NCI-H774 (cell line): Measurements from ENCODE around the gene SCG3.

Source experiments
- DNase-seq: peaks from one replicate; lab custom pipeline; 2025; lab: John Stamatoyannopoulos, UW

Gene SCG3

DNA sequence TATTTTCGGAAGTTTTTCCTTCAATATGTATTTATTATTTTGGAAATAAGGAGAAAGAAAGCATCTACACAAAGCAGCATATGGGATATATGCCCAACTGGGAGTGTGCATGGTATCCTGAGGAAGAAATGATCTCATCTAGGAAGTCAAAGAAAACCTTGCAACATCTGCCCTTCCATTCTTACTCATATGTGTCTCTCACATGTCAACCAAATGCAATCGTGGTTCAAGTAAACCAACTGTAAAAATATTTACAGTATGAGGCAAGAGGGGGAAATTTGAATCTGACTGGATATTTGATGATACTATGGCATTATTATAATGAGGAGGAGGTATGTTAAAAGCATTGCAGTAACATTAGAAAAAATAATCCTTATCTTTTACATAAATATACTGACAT, 3.2 kb upstream of the SCG3 start:
- DNase-seq = no peak

DNA sequence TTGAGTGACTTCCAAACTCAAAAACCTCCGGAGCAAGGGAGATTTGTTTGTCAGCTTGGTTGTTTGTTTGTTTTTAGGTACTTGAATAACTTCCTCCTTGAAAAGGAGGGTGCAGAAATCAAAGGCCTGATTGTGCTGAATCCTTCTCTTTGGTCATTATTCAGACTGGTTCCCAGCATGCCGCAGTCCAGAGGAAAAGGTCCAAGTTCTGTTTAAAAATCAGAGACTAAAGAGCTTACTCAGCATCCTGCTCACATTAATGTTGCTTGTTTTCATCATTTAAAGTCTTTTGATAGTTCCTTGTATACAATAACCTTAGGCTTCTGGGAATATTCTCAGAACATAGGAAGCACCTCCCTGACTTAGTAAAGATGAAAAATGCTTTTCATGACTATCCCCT, 982 bp upstream of the SCG3 start:
- DNase-seq = no peak

DNA sequence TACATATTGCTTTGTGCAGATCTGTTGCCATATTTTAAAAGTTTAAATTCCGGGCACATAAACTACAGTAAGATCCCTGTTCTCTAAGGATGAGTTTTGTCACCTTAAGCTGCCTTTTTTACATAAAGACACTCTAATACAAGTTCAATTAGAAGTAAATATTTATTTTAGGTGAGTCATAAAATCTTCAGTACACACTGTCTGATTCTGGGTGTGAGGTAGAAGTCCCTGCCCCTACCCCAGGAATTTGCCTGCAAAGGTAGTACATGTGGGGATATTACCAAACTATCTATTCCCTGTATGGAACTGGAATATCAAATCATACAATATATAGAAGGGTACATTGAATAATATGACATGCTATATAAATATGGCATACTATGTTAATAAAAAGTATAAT, 6.3 kb downstream of the SCG3 start:
- no peak for DNase-seq

DNA sequence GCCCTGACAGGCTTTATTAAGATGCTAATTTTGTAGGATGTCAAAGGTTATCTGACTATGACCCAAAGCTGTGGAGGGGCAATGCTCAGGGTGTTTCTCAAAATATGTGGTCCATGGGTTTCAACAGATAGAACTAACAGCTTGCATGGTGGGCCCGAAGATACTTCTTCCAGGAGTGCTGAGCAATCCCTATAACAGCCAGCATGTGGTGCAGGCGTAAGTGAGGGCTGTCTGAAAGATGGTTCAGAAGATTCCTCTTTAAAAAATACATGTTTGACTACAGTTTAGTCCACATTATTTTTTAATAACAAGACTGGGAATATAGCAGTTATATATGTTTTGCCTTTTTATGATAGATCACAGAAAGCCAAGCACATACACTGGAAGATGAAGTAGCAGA, 7.6 kb downstream of the SCG3 start:
- DNase-seq = no peak

DNA sequence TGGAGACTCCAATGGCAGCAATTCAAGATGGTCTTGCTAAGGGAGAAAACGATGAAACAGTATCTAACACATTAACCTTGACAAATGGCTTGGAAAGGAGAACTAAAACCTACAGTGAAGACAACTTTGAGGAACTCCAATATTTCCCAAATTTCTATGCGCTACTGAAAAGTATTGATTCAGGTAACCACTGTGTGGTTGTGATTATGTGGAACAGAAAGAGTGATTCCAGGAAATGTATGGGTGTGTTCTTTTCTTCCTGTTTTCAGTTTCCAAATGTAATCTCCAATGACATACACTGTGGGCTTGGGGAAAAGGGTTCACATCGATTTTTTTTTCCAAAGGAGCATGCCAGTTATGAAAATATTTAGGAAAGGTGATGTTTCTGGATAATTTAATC, 10.9 kb downstream of the SCG3 start:
- no peak for DNase-seq

DNA sequence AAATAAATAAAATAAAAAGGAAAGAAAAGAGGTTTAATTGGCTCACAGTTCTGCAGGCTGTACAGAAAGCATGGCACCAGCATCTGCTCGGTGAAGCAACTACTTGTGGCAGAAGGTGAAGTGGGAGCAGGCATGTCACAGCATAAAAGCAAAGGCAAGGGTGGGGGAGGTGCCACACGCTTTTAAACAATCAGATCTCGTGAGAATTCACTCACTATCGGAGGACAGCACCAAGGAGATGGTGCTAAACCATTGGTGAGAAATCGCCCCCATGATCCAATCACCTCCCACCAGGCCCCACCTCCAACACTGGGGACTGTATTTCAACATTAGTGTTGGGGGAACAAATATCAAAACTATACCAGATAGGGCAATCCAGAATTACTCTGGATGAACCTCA, 15.3 kb downstream of the SCG3 start:
- no peak for DNase-seq

DNA sequence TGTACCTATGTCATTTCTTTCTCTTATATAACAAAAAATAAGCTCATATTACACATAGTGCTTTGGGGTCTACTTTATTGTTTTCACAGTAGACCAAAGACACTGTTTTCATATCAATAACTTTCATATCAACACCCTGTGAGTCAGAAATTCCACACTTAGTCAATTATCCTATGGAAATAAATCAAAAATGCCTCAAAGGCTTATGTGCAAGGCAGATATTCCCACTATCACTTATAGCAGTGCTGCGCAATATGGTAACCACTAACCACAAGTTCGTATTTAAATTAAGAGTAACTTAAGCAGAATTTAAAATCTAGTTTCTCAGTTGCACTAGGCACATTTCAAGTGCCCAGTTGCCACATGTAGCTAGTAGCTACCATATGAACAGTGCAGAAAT, 15.9 kb downstream of the SCG3 start:
- no peak for DNase-seq

DNA sequence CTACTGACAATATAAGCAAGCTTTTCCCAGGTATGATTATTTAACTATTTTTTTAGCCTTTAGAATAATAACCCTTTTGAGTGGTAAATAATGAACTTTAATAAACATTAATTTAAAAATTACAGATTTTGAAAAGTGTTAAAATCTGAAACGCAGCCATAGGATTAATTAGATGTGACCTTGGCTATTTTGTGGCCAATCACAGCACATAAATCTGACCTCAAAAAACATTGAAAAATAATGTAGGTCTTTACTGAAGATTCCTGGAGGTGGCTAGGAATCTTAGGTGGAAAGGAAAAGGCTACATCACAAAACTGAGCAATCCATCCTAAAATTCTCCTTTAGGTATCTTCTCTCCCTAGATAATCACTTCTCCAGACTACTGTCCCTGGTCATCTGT, 18.1 kb downstream of the SCG3 start:
- DNase-seq = no peak

DNA sequence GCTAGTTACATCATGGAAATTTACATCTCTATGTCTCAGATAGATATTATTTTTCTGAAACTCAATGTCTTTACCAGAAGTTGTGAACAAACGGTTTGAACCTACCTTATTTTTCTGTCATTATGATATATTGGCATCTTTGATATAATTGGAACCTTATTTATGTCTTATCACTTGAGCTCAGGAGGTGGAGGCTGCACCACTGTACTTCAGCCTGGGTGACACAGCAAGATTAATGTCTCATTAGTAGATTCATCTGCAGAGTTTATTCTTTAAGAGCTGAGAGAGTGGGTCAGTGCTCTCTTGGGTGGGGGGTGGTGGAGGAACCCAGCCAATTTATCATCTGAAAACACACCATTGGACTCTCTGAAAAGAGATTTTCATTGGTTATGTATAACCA, 21.4 kb downstream of the SCG3 start:
- no peak for DNase-seq

DNA sequence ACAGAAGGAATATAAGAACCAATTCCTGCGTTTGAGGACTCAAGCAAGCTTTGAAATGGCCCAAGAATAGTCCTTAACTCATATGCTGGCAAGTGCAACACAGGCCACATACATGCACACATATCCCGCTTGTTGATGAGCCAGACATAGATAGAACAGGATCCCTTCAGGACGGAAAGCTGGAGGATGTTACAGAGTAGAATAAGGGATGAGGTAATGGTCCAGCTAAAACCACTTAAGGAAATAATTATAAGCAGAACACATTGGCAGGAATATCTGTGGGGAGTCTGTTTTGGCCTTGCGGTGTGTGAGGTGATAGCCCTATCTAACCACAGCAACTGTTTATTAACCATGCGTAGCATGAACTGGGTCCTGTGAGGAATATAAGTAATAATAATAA, 25.0 kb downstream of the SCG3 start:
- no peak for DNase-seq

DNA sequence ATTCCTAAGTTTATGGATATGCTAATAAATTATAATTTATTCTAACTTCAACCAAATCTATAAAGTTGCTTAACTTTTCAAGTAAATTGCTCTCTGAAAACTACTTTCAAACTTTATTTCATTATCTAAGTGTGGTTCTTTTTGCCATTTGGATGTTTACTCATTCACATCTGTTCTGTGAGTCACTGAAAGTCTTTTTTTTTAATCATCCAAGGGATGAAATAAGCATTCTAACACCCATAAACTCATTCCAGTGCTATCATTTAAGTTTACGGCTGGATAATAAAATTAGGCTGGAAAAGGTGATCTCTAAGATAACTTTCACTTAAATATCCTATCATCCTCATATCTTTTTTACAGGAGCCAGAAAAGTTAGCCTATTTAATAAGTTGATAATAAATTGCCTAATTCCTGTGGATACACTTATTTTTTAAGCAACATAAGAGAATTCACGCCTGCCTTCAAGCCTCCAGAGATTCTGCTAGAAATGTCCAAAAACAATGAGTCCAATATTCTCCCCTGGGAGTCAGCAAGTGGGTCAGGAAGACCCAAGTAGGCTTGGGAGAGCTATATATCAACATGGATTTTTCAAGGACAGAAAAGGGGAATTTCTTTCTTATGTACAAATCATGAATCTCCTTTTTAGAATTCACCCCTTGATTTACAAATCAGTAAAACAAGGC, 25.8 kb downstream of the SCG3 start:
- DNase-seq = no peak

DNA sequence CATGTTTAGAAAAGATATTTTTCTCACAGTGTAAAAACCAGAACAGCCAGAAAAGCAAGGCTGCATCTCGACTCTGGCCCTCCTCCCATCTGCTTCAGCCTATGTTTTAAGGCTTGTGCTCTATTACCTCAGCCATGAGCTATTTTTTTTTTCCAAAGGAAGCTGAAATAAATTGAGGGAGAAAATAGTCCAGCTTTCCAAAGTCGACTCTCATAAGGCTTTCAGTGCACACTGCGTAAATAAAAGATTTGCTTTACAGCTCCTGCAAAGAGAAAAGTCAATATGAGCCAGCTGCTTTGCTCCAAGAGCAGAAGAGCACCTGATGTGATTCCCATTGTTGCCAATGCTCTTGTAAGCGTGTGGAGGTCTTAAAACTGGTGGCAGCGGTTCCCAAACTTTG, 26.7 kb downstream of the SCG3 start:
- peak; percentile 81 for DNase-seq

DNA sequence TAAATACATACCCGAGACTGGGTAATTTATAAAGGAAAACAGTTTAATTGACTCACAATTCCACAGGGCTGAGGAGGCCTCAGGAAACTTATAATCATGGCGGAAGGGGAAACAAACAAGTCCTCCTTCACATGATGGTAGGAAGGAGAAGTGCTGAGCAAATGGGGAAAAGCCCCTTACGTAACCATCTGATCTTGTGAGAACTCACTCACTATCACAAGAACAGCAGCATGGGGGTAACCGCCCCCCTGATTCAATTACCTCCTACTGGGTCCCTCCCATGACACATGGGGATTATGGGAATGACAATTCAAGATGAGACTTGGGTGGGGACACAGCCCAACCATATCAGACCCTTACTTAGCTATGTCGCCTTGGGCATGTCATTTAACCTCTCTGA, 27.7 kb downstream of the SCG3 start:
- DNase-seq = no peak

DNA sequence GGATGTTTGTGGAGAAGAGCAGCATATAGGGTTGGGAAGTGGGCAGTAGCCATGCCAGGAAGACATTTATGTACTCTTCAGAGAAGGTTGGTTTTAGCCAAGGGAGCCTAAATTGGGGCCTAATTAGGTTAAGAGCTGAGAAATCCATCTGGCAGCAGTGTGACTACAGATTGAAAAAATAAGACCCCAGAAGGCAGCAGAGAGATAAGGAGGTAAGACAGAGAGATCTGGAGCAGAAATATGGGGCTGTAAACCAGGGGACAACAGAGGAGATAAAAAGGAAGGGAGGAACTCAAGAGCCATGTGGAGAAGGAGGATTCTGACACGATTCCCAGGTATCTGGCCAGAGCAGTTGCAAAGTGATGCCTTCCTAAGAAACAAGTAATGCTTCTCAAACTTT, 32.9 kb downstream of the SCG3 start:
- DNase-seq = no peak

DNA sequence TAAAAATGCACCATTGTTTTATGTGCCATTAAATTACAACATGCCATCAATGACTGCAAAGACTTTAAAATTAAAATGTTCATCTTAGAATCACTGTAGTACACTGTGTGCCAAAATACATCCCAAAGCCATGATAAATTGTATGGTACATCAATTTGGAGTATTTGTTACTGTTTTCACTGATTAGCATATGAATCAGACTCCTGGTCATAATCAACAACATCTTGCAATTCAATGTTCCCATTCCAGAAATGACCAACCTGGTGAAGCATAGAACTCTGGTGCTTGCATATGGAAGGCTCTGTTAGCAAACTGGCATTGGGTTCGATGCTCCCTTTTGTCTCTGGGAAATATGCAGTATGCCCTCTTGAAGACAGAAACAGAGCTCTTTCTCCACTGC, 33.6 kb downstream of the SCG3 start:
- DNase-seq = no peak

DNA sequence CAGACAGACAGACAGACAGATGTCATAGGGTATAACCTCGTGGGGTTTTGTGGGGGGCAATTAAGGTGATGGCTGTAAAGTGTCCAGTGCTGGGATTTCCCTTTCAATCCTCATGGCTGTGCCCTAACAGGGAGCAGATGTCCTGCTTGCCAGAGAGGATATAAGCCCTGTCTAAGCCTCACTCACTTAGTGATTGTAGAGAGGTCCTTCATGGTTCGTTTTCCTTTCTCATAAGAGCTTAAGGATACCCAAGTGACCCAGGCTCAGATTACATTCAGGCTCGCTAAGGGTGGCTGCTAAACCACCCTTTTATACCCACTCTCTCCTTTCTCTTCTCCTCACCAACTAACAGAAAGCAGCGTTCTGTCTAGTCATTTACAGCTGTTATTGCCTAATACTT, 36.9 kb downstream of the SCG3 start:
- no peak for DNase-seq

DNA sequence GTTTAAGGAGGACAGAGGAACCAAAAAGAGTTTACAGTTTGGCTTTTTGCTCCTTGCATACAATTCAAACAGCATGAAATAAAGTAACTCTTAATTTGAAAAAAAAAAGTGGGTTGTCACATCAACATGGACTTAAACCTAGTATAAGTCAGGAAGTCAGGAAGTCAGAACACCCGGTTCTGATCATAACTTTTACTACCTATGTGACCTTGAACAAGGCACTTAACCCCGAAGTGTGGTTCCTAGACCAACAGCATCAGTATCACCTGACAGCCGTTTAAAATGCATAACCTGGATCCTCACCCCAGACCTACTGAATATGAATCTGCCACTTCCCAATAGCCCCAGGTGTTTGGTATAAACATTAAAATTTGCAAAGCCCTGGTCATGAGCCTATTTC, 37.4 kb downstream of the SCG3 start:
- DNase-seq = no peak

DNA sequence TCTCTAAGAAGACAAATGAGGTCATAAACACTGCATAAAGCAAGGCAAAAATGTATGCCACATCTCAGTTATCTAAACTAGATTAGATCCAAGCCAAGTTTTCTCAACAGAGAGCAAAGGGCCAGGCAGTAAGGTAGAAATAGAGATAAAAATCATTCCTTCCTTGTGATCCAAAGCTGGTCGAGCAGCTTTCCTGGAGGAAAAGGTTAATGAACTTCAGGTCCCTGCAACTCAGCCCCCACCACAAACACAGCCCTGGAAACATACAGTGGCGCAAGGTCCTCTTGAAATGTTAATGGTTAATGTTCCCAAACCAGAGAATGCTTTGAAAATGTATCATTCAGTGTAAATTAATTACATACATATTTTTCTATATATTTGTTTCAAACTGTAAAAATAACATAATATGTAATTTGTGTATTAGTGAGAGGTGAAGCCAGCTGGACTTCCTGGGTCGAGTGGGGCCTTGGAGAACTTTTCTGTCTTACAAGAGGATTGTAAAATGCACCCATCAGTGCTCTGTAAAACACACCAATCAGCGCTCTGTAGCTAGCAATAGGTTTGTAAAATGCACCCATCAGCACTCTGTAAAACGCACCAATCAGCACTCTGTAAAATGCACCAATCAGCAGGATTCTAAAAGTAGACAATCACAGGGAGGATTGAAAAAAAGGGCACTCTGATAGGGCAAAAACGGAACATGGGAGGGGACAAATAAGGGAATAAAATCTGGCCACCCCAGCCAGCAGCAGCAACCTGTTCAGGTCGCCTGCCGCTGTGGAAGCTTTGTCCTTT, 39.1 kb downstream of the SCG3 start:
- no peak for DNase-seq

DNA sequence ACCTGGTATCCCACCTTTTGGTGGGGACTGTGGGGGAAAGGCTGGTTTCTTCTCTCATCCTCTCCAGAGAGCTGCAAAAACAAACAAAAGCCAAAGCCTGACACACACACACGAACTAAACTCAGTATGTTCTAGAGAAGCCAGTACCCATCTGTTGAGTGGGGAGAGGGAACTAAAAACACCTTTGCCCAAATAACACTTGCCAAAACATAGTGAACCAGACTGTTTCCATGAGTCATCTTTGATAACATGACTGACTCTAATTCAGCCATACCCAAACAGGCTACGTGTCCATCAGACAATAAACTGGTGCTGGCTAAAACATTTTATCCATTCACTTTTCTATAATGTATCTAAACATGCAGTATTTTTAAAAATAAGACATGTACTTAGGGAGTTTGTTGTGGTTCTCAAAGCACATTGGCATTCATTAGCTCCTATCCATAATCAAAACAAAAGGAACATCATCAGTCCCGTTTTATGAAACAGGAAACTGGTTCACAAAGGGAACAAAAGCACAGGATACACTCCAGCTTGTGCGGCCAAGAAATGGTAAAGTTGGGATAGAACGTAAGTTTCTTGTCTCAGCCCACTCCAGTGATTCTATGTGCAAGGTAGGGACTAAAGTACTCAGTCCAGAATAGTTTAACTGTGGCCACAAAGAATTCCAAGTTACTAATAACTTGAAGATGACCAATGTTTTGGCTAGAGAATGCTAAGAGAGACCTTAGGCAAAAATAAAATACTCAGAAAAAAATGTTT, 40.1 kb downstream of the SCG3 start:
- no peak for DNase-seq

DNA sequence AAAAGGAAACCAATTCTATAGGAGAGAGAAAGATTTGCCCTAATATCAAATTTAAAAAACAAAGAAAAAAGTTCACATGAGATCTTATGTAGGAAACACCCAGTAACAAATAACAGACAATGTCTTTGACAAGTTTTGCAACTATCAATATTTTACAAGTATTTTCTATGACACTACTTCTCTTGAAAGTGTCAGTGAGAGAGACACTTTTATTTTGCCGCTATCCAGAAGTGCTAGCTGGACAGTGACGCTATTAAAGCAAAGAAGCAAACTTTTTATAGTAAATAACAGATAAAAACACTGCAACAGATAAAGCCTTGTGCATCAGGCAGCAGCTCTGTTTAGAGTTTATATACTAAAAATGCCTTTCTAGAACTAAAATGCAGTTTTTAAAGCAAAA, 42.9 kb downstream of the SCG3 start:
- no peak for DNase-seq

DNA sequence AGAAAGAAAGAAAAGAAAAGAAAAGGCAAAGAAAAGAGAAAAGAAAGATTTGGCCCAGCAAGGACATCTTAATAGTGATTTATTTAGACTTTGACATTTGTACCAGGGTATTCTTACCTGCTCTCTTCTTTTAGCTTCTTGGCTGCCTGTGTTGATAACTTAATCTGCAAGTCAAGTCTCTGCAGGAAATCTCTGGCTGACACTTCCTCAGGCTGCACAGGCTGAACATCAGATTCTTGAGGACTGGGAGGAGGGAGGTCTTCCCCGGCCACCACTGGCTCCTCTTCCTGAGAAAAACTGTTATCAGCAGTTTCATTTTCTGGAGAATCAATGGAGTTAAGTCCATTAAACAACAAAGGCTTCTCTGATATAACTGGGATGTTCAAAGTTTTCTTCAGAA, 43.4 kb downstream of the SCG3 start:
- no peak for DNase-seq

DNA sequence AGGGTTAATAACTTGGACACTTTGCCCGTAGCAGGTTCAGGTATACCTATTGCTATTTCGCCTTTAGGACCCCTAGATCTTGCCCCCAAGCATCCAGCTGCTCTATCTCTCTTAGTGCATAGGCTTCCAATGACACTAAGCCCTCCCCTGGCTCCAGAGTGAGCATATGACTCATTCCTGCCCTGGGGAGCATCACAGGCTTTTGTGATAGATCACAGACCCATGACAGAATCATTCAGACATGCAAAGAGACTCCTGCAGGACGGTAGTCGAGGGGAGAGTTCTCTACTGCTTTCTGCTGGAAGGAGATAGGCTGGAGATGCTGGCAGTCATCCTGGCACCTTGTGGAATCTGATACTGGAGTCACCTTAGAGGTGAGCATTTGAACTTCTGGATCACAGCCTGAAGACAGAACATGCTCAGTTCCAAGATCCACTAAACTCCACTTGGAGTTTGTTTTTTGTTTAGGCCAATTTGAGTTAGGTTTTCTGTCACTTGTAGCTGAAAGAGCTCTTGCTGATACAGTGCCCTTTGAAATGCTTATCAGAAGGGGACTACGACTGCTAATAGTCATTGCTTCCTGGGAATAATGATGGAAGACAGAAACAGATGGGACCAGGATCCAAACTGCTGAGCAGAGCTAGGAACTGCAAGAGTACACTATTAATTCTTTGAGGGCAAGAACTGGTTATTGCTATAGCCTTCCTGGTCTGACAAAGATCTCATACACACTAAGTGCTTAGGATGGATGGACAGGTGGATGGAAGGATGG, 45.2 kb downstream of the SCG3 start:
- DNase-seq = no peak
